GM20431 (cell line): ENCODE measurements around the gene TEX264.
"Not testable (repeated sequence)": the region's sequence is repeated elsewhere in the genome, so short reads cannot be mapped to it uniquely, and the experiment has no call there.

Experiments used
- in situ Hi-C: fragments of 300-500 bp; cut with MseI, MboI; formaldehyde crosslinking; loops from one replicate; pipeline ENCODE4 v1.15.0; 2020; ENCODE audit warnings: low sequenced_read_pairs; ENCODE audit not compliant: unreplicated experiment

The TEX264 gene

DNA sequence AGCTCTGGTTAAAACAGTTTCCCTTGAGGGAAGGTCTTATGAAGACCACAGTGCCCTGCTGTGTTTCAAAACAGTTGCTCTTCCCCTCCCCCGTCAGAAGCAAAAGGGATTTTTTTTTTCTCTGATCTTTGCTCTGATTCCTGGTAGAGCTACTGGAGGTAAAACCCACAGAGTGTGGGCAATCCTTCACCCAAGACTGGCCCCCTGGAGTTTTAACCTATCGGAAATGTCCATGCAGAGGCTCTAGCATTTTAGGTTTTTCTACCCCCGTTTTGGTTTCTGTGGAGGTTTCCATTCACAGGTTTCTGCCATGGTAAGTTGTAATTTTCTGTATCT lies 63.5 kb downstream of the TEX264 start:
- in situ Hi-C loops: no loop called here

GRCh38 chr3:51735039-51735438 lies 64.0 kb downstream of the TEX264 start:
- in situ Hi-C loops: no loop called here

- in situ Hi-C loops: no loop called here
Observed at GRCh38 chr3:51735950-51736349, 64.9 kb downstream of the TEX264 start.

- in situ Hi-C loops: no loop called here
Observed at GRCh38 chr3:51739110-51739509, 68.1 kb downstream of the TEX264 start.

DNA sequence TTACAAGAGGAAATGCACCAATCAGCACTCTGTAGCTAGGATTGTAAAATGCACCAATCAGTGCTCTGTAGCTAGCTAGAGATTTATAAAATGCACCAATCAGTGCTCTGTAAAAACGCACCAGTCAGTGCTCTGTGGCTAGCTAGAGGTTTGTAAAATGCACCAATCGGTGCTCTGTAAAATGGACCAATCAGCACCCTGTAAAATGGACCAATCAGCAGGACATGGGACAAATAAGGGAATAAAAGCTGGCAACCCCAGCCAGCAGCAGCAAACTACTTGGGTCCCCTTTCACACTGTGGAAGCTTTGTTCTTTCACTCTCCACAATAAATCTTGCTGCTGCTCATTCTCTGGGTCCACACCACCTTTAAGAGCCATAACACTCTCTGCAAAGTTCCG lies 71.3 kb downstream of the TEX264 start:
- in situ Hi-C loops: not testable (repeated sequence)

GRCh38 chr3:51742978-51743377 lies 71.9 kb downstream of the TEX264 start:
- in situ Hi-C loops: not testable (repeated sequence)

GRCh38 chr3:51747840-51748239 lies 76.8 kb downstream of the TEX264 start:
- in situ Hi-C loops: no loop called here

- in situ Hi-C loops: no loop called here
Observed at GRCh38 chr3:51748327-51748726, 77.3 kb downstream of the TEX264 start.

DNA sequence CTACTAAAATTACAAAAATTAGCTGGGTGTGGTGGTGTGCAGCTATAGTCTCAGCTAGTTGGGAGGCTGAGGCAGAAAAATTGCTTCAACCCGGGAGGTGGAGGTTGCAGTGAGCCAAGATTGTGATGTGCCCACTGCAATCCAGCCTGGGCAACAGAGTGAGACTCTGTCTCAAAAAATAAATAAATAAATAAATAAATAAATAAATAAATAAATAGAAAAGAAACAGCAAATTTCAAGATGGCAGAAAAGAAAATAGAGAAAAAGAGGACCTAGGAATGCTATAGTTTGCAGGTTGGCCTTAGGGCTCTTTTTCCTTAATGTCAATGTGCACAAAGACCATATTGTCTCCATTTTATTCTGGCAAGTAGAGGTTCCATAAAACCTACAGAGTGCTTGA lies 79.8 kb downstream of the TEX264 start:
- in situ Hi-C loops: no loop called here

- in situ Hi-C loops: no loop called here
Observed at GRCh38 chr3:51751287-51751686, 80.2 kb downstream of the TEX264 start.
